ENCODE data around the gene PSPH. TPM values are rescaled to one million over a fixed set of nuclear protein-coding genes. Genes with fewer than 3 reads are reported as not detected.

Gene PSPH
- total and polyA plus RNA-seq, 10 of the 15 experiments (the other 5 are each of a cell fraction or from before 2014, with no cell fraction given) = 5.2 to 36.4 (median 23.9) TPM

DNA sequence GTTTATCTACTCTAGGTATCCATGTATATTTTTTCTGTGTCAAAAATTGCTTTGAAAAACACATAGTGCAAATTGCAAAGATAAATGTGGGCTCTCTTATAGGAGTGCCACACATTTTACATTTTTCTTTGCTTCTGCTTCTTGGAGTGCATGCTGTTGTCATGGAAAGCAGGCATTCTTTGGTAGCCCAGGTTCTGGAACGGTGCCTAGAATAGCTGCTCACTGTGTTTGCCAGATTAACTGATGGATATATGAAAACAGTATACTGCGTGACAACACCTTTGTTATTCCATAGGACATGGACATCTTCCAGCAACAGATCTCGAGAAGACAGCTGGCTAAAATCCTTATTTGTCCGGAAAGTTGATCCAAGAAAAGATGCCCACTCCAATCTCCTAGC lies 73.4 kb downstream of the PSPH start:
- Histone ChIP-seq H3K9me3 (replicated peaks; ENCODE audit: control insufficient read depth, insufficient read depth, low read length) (no peaks in the 10 kb centered on the region), H4K20me1 (ENCODE audit: control insufficient read depth, insufficient read depth) (no peaks in the 10 kb centered on the region), H3K4me3 (no peak overlapping the region), H2AFZ (ENCODE audit: control insufficient read depth, low read depth, low read length) (no peak overlapping the region), H3K36me3 (ENCODE audit: control insufficient read depth in 2 of 2, insufficient read depth in 2 of 2, low read length in 1 of 2) (peaks cover 0 to 15% of the 10 kb centered on the region in 2 experiments; a peak in 1 of 4 replicates), H3K27me3 (replicated peaks in 1 of 2; ENCODE audit: control insufficient read depth in 2 of 2, insufficient read depth in 2 of 2, low read length in 1 of 2) (no peaks in the 10 kb centered on the region), H3K27ac (ENCODE audit: control insufficient read depth, insufficient read depth) (no peak overlapping the region), H3K79me2 (ENCODE audit: control insufficient read depth, insufficient read depth, low read length) (no peaks in the 10 kb centered on the region), H3K9ac (ENCODE audit: control insufficient read depth, insufficient read depth, low read length) (no peak overlapping the region), H3K4me1 (ENCODE audit: control insufficient read depth, insufficient read depth, low read length) (no peaks in the 10 kb centered on the region), H3K4me2 (ENCODE audit: control insufficient read depth, insufficient read depth) (no peak overlapping the region)
- no peak for ATAC-seq
- intact Hi-C loops (cut with micrococcal nuclease; ENCODE audit: unreplicated experiment) (no loop called here), in situ Hi-C loops (cut with MboI) (no loop called here)
- CTCF ChIA-PET = no interaction called here
- SMC1A ChIA-PET (ENCODE audit: uncharacterized antibody, unreplicated experiment) = no interaction called here
- DNase-seq (ENCODE audit: low read depth, low spot score) = no peak
- 100% methylated on average over 4 of the region's 4 CpGs for WGBS (ENCODE audit: insufficient coverage, insufficient replicate concordance, low lambda C conversion rate, missing lambda C conversion rate)
- RAD21 ChIA-PET (ENCODE audit: unreplicated experiment) = no interaction called here
- no TSS peak for BruUV-seq (replicated peaks)
- POLR2A ChIA-PET = no interaction called here
- FAIRE-seq = no peak
- TF ChIP-seq ZNF207 (IDR thresholded peaks at IDR 0.05; ENCODE audit: borderline replicate concordance) (no peak), MXI1 (IDR thresholded peaks at IDR 0.05; ENCODE audit: low read depth, low read length) (no peak), HDAC2 (IDR thresholded peaks at IDR 0.05) (no peak), GATAD2B (conservative IDR thresholded peaks at IDR 0.05; ENCODE audit: low read depth) (no peak), POLR2AphosphoS5 (IDR thresholded peaks at IDR 0.05; ENCODE audit: low read length) (no peak), HDAC6 (IDR thresholded peaks at IDR 0.05; ENCODE audit: unreplicated experiment) (no peak), YBX1 (IDR thresholded peaks at IDR 0.05) (no peak), ZNF217 (IDR thresholded peaks at IDR 0.05) (no peak), NFXL1 (IDR thresholded peaks at IDR 0.05; ENCODE audit: borderline replicate concordance) (no peak), SMAD1 (IDR thresholded peaks at IDR 0.05; ENCODE audit: low read depth, partially characterized antibody) (no peak)
- TF ChIP-seq, protein P1, sequence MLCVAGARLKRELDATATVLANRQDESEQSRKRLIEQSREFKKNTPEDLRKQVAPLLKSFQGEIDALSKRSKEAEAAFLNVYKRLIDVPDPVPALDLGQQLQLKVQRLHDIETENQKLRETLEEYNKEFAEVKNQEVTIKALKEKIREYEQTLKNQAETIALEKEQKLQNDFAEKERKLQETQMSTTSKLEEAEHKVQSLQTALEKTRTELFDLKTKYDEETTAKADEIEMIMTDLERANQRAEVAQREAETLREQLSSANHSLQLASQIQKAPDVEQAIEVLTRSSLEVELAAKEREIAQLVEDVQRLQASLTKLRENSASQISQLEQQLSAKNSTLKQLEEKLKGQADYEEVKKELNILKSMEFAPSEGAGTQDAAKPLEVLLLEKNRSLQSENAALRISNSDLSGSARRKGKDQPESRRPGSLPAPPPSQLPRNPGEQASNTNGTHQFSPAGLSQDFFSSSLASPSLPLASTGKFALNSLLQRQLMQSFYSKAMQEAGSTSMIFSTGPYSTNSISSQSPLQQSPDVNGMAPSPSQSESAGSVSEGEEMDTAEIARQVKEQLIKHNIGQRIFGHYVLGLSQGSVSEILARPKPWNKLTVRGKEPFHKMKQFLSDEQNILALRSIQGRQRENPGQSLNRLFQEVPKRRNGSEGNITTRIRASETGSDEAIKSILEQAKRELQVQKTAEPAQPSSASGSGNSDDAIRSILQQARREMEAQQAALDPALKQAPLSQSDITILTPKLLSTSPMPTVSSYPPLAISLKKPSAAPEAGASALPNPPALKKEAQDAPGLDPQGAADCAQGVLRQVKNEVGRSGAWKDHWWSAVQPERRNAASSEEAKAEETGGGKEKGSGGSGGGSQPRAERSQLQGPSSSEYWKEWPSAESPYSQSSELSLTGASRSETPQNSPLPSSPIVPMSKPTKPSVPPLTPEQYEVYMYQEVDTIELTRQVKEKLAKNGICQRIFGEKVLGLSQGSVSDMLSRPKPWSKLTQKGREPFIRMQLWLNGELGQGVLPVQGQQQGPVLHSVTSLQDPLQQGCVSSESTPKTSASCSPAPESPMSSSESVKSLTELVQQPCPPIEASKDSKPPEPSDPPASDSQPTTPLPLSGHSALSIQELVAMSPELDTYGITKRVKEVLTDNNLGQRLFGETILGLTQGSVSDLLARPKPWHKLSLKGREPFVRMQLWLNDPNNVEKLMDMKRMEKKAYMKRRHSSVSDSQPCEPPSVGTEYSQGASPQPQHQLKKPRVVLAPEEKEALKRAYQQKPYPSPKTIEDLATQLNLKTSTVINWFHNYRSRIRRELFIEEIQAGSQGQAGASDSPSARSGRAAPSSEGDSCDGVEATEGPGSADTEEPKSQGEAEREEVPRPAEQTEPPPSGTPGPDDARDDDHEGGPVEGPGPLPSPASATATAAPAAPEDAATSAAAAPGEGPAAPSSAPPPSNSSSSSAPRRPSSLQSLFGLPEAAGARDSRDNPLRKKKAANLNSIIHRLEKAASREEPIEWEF (IDR thresholded peaks at IDR 0.05; ENCODE audit: insufficient replicate concordance, low read depth, low read length) = no peak
- TF ChIP-seq, protein P2, sequence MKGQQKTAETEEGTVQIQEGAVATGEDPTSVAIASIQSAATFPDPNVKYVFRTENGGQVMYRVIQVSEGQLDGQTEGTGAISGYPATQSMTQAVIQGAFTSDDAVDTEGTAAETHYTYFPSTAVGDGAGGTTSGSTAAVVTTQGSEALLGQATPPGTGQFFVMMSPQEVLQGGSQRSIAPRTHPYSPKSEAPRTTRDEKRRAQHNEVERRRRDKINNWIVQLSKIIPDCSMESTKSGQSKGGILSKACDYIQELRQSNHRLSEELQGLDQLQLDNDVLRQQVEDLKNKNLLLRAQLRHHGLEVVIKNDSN (IDR thresholded peaks at IDR 0.05; ENCODE audit: borderline replicate concordance, extremely low read length, insufficient read depth, low read depth, low read length) = no peak
- TF ChIP-seq, protein P3, sequence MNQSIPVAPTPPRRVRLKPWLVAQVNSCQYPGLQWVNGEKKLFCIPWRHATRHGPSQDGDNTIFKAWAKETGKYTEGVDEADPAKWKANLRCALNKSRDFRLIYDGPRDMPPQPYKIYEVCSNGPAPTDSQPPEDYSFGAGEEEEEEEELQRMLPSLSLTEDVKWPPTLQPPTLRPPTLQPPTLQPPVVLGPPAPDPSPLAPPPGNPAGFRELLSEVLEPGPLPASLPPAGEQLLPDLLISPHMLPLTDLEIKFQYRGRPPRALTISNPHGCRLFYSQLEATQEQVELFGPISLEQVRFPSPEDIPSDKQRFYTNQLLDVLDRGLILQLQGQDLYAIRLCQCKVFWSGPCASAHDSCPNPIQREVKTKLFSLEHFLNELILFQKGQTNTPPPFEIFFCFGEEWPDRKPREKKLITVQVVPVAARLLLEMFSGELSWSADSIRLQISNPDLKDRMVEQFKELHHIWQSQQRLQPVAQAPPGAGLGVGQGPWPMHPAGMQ (IDR thresholded peaks at IDR 0.05; ENCODE audit: borderline replicate concordance) = no peak
- TF ChIP-seq, protein P4, sequence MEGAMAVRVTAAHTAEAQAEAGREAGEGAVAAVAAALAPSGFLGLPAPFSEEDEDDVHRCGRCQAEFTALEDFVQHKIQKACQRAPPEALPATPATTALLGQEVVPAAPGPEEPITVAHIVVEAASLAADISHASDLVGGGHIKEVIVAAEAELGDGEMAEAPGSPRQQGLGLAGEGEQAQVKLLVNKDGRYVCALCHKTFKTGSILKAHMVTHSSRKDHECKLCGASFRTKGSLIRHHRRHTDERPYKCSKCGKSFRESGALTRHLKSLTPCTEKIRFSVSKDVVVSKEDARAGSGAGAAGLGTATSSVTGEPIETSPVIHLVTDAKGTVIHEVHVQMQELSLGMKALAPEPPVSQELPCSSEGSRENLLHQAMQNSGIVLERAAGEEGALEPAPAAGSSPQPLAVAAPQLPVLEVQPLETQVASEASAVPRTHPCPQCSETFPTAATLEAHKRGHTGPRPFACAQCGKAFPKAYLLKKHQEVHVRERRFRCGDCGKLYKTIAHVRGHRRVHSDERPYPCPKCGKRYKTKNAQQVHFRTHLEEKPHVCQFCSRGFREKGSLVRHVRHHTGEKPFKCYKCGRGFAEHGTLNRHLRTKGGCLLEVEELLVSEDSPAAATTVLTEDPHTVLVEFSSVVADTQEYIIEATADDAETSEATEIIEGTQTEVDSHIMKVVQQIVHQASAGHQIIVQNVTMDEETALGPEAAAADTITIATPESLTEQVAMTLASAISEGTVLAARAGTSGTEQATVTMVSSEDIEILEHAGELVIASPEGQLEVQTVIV (IDR thresholded peaks at IDR 0.05; ENCODE audit: borderline replicate concordance, partially characterized antibody) = no peak

Data from GM12878 (cell line).